ENCODE data around the gene MOV10.
"Not testable (repeated sequence)": the region's sequence is repeated elsewhere in the genome, so short reads cannot be mapped to it uniquely, and the experiment has no call there.

The MOV10 gene

GRCh38 chr1:112719706-112720105, 45.2 kb downstream of the MOV10 start:
- H3K4me2 ChIP-seq (ENCODE audit: insufficient read depth, low read length), result no peak overlapping the region
- peaks cover 25% of the 10 kb centered on the region for H3K4me1 ChIP-seq (ENCODE audit: insufficient read depth, low read length)
- H3K79me2 ChIP-seq (ENCODE audit: insufficient read depth, low read length), result no peaks in the 10 kb centered on the region
- H3K27me3 ChIP-seq (ENCODE audit: insufficient read depth, low read length, poor library complexity), result peaks cover 14% of the 10 kb centered on the region
- peaks cover 2% of the 10 kb centered on the region; the same call in 1 of the 2 replicates for H4K20me1 ChIP-seq (ENCODE audit: insufficient read depth, low read length)
- DNase-seq (no peak), ATAC-seq (ENCODE audit: insufficient read depth, low read depth) (no peak)
- TF ChIP-seq CTCF (IDR thresholded peaks at IDR 0.05; ENCODE audit: borderline replicate concordance, extremely low read depth, low read length, poor library complexity, severe bottlenecking), result no peak
- TF ChIP-seq EZH2 (IDR thresholded peaks at IDR 0.05; ENCODE audit: borderline replicate concordance, low read depth, low read length, severe bottlenecking), result no peak
- no peak overlapping the region for H3K27ac ChIP-seq (ENCODE audit: low read length)
- no peaks in the 10 kb centered on the region for H3K36me3 ChIP-seq (ENCODE audit: insufficient read depth, low read length)
- no peaks in the 10 kb centered on the region for H3K9me3 ChIP-seq (ENCODE audit: insufficient read depth, low read length, severe bottlenecking)
- H2AFZ ChIP-seq (ENCODE audit: low read depth, low read length), result no peak overlapping the region
- H3K4me3 ChIP-seq (ENCODE audit: low read depth in 1 of 2, low read length in 2 of 2), result no peak overlapping the region
- H3K9ac ChIP-seq (ENCODE audit: low read depth, low read length), result no peak overlapping the region

GRCh38 chr1:112720800-112721199, 46.3 kb downstream of the MOV10 start:
- no peak overlapping the region for H3K9ac ChIP-seq (ENCODE audit: low read depth, low read length)
- H3K36me3 ChIP-seq (ENCODE audit: insufficient read depth, low read length), result no peaks in the 10 kb centered on the region
- peaks cover 14% of the 10 kb centered on the region for H3K27me3 ChIP-seq (ENCODE audit: insufficient read depth, low read length, poor library complexity)
- no peak overlapping the region for H3K27ac ChIP-seq (ENCODE audit: low read length)
- ATAC-seq (ENCODE audit: insufficient read depth, low read depth) (no peak), DNase-seq (no peak)
- H3K4me1 ChIP-seq (ENCODE audit: insufficient read depth, low read length), result peaks cover 17% of the 10 kb centered on the region
- H3K4me2 ChIP-seq (ENCODE audit: insufficient read depth, low read length), result no peak overlapping the region
- H3K9me3 ChIP-seq (ENCODE audit: insufficient read depth, low read length, severe bottlenecking), result no peaks in the 10 kb centered on the region
- H4K20me1 ChIP-seq (ENCODE audit: insufficient read depth, low read length), result peaks cover 2% of the 10 kb centered on the region; the same call in 1 of the 2 replicates
- TF ChIP-seq CTCF (IDR thresholded peaks at IDR 0.05; ENCODE audit: borderline replicate concordance, extremely low read depth, low read length, poor library complexity, severe bottlenecking) (no peak), EZH2 (IDR thresholded peaks at IDR 0.05; ENCODE audit: borderline replicate concordance, low read depth, low read length, severe bottlenecking) (no peak)
- no peak overlapping the region; the same call in 1 of the 2 replicates for H2AFZ ChIP-seq (ENCODE audit: low read depth, low read length)
- H3K79me2 ChIP-seq (ENCODE audit: insufficient read depth, low read length), result no peaks in the 10 kb centered on the region
- H3K4me3 ChIP-seq (ENCODE audit: low read depth in 1 of 2, low read length in 2 of 2), result no peak overlapping the region

- not testable (repeated sequence) for H3K79me2 ChIP-seq (ENCODE audit: insufficient read depth, low read length); DNase-seq; H3K27ac ChIP-seq (ENCODE audit: low read length); H2AFZ ChIP-seq (ENCODE audit: low read depth, low read length); H3K4me2 ChIP-seq (ENCODE audit: insufficient read depth, low read length); H3K9me3 ChIP-seq (ENCODE audit: insufficient read depth, low read length, severe bottlenecking); H3K4me3 ChIP-seq (ENCODE audit: low read depth in 1 of 2, low read length in 2 of 2); H3K9ac ChIP-seq (ENCODE audit: low read depth, low read length); H4K20me1 ChIP-seq (ENCODE audit: insufficient read depth, low read length); H3K36me3 ChIP-seq (ENCODE audit: insufficient read depth, low read length); ATAC-seq (ENCODE audit: insufficient read depth, low read depth)
- Histone ChIP-seq H3K4me1 (ENCODE audit: insufficient read depth, low read length) (peaks cover 12% of the 10 kb centered on the region), H3K27me3 (ENCODE audit: insufficient read depth, low read length, poor library complexity) (peaks cover 14% of the 10 kb centered on the region)
Observed at GRCh38 chr1:112721294-112721693, 46.8 kb downstream of the MOV10 start.

GRCh38 chr1:112721966-112722524, 47.6 kb downstream of the MOV10 start:
- ATAC-seq (ENCODE audit: insufficient read depth, low read depth), result no peak
- Histone ChIP-seq H3K27me3 (ENCODE audit: insufficient read depth, low read length, poor library complexity) (peaks cover 14% of the 10 kb centered on the region), H3K79me2 (ENCODE audit: insufficient read depth, low read length) (no peaks in the 10 kb centered on the region), H3K27ac (ENCODE audit: low read length) (no peak overlapping the region), H4K20me1 (ENCODE audit: insufficient read depth, low read length) (0 out of 2 replicates have a peak, but pooled peaks cover 2% of the 10 kb centered on the region), H3K36me3 (ENCODE audit: insufficient read depth, low read length) (no peaks in the 10 kb centered on the region), H3K9ac (ENCODE audit: low read depth, low read length) (no peak overlapping the region), H3K4me3 (ENCODE audit: low read depth in 1 of 2, low read length in 2 of 2) (no peak overlapping the region), H2AFZ (ENCODE audit: low read depth, low read length) (no peak overlapping the region), H3K9me3 (ENCODE audit: insufficient read depth, low read length, severe bottlenecking) (no peaks in the 10 kb centered on the region), H3K4me2 (ENCODE audit: insufficient read depth, low read length) (no peak overlapping the region), H3K4me1 (ENCODE audit: insufficient read depth, low read length) (peaks cover 8% of the 10 kb centered on the region)
- TF ChIP-seq EZH2 (IDR thresholded peaks at IDR 0.05; ENCODE audit: borderline replicate concordance, low read depth, low read length, severe bottlenecking) (no peak), CTCF (IDR thresholded peaks at IDR 0.05; ENCODE audit: borderline replicate concordance, extremely low read depth, low read length, poor library complexity, severe bottlenecking) (no peak)
- no peak for DNase-seq

Measured in DND-41 (cell line).